K562 (cell line): Measurements from ENCODE around the gene BTG2. TPM values are rescaled to one million over a fixed set of nuclear protein-coding genes. Genes with fewer than 3 reads are reported as not detected.

ENCODE experiments used
- BCL6 ChIP-seq: fragments of 250-450 bp; sonication (Bioruptor Pico); IDR thresholded peaks from 2 replicates; pipeline ENCODE4 v1.4.0; 2020
- BRD9 ChIP-seq: fragments of 450-650 bp; IDR thresholded peaks from 2 replicates; pipeline ENCODE4 v1.6.1; 2018; ENCODE audit warnings: low read depth; ENCODE audit not compliant: partially characterized antibody
- DPF2 ChIP-seq: fragments of 450-650 bp; IDR thresholded peaks from 2 replicates; pipeline ENCODE4 v1.6.1; 2016
- EHMT2 ChIP-seq: fragments of 450-650 bp; IDR thresholded peaks from 2 replicates; pipeline ENCODE4 v1.6.1; 2018; ENCODE audit warnings: antibody characterized with exemption
- EP400 ChIP-seq: fragments of 450-650 bp; IDR thresholded peaks from 2 replicates; pipeline ENCODE4 v1.6.1; 2017; ENCODE audit warnings: antibody characterized with exemption, mild to moderate bottlenecking, moderate library complexity
- FUS ChIP-seq: fragments of 200-400 bp; formaldehyde crosslinking; optimal IDR thresholded peaks from 2 replicates; pipeline ENCODE3; 2017; ENCODE audit warnings: low read depth, low read length
- GTF2A2 ChIP-seq: IDR thresholded peaks from 2 replicates; pipeline ENCODE4 v1.6.1; 2016; ENCODE audit warnings: mild to moderate bottlenecking, missing genetic modification characterization, missing compliant biosample characterization
- MYNN ChIP-seq, 2 experiments: sonication (generic); formaldehyde crosslinking in 1 of 2; IDR thresholded peaks; 2 replicates each; pipeline versions ENCODE4 v1.5.0 to v1.6.1; 2016 to 2020; ENCODE audit warnings: antibody characterized with exemption in 1 of 2, missing genetic modification reagents in 1 of 2
- RAD51 ChIP-seq: fragments of 450-650 bp; IDR thresholded peaks from 2 replicates; pipeline ENCODE4 v1.7.1; 2016; ENCODE audit warnings: low read depth, mild to moderate bottlenecking, borderline replicate concordance
- RBM22 ChIP-seq: fragments of 200-400 bp; formaldehyde crosslinking; IDR thresholded peaks from 2 replicates; pipeline ENCODE4 v1.6.1; 2018; ENCODE audit warnings: low read length, low read depth; ENCODE audit not compliant: poor library complexity, severe bottlenecking
- SOX6 ChIP-seq: fragments of 450-650 bp; IDR thresholded peaks from 2 replicates; pipeline ENCODE4 v1.6.1; 2014; ENCODE audit warnings: mild to moderate bottlenecking
- SRSF1 ChIP-seq: fragments of 200-400 bp; formaldehyde crosslinking; IDR thresholded peaks from 2 replicates; pipeline ENCODE4 v1.6.1; 2017; ENCODE audit warnings: mild to moderate bottlenecking, low read depth, low read length, moderate library complexity
- SRSF7 ChIP-seq: fragments of 200-400 bp; formaldehyde crosslinking; optimal IDR thresholded peaks from 2 replicates; pipeline ENCODE3; 2017; ENCODE audit warnings: mild to moderate bottlenecking, low read depth, low read length
- TAL1 ChIP-seq: fragments of 450-650 bp; IDR thresholded peaks from 2 replicates; pipeline ENCODE4 v1.6.1; 2016; ENCODE audit warnings: mild to moderate bottlenecking
- TFAM ChIP-seq: fragments of 250-450 bp; sonication (Bioruptor Pico); conservative IDR thresholded peaks from 2 replicates; pipeline ENCODE4 v1.5.0; 2021; ENCODE audit warnings: mild to moderate bottlenecking, moderate library complexity
- ZBTB8A ChIP-seq: fragments of 450-650 bp; IDR thresholded peaks from 2 replicates; pipeline ENCODE4 v1.6.1; 2018; ENCODE audit warnings: mild to moderate bottlenecking, moderate library complexity; ENCODE audit not compliant: partially characterized antibody
- ZNF780A ChIP-seq: fragments of 250-450 bp; sonication (Bioruptor Pico); IDR thresholded peaks from 2 replicates; pipeline ENCODE4 v1.5.0; 2021; ENCODE audit warnings: mild to moderate bottlenecking
- ZNF830 ChIP-seq: fragments of 250-450 bp; sonication (Bioruptor Pico); IDR thresholded peaks from 2 replicates; pipeline ENCODE4 v1.5.0; 2021; ENCODE audit warnings: mild to moderate bottlenecking
- ZSCAN32 ChIP-seq: fragments of 450-650 bp; formaldehyde crosslinking; IDR thresholded peaks from 2 replicates; pipeline ENCODE4 v1.4.0; 2020; ENCODE audit warnings: mild to moderate bottlenecking, moderate library complexity
- polyA plus RNA-seq, 8 experiments: library from polyadenylated mRNA; depleted of rRNA in 4 of 8; stranded (reverse) in 5 of 8; unstranded in 3 of 8; fragments of >200 nt; fragmentation: Nextera tagmentation in 2 of 8; fragmentation: Illumina TruSeq in 1 of 8; extraction: Ambion mirVana in 2 of 8; extraction: Trizol in 1 of 8; gene quantifications; 2 replicates each; pipeline versions ENCODE4 v1.2.1 to v1.2.3, GENCODE V29; 2011 to 2014; ENCODE audit warnings: inconsistent platforms in 1 of 8, missing spikeins in 1 of 8
- total RNA-seq, 7 experiments: library from RNA; depleted of rRNA in 6 of 7; stranded (reverse); fragments of >200 nt in 6 of 7; fragmentation: Illumina TruSeq in 2 of 7; extraction: Trizol in 2 of 7; gene quantifications; 2 replicates each; pipeline versions ENCODE4 v1.2.1 to v1.2.3, GENCODE V29; 2011 to 2021; ENCODE audit warnings: low replicate concordance in 1 of 7
- TF ChIP-seq, protein P1 (sequence below): fragments of 450-650 bp; IDR thresholded peaks from 2 replicates; pipeline ENCODE4 v1.6.1; 2016; ENCODE audit warnings: mild to moderate bottlenecking
- TF ChIP-seq, protein P2 (sequence below): fragments of 250-450 bp; sonication (Bioruptor Pico); IDR thresholded peaks from 2 replicates; pipeline ENCODE4 v1.8.0; 2021; ENCODE audit warnings: borderline replicate concordance, mild to moderate bottlenecking, moderate library complexity; ENCODE audit not compliant: poor library complexity, severe bottlenecking
- TF ChIP-seq, protein P3 (sequence below): fragments of 450-650 bp; formaldehyde crosslinking; conservative IDR thresholded peaks from 2 replicates; pipeline ENCODE4 v1.4.0; 2022; ENCODE audit warnings: mild to moderate bottlenecking, missing genetic modification characterization

The BTG2 gene
- total and polyA plus RNA-seq, 9 of the 15 experiments (the other 6 are each of a cell fraction or from before 2014, with no cell fraction given), result 2.3 to 41.9 (median 8.7) TPM

DNA sequence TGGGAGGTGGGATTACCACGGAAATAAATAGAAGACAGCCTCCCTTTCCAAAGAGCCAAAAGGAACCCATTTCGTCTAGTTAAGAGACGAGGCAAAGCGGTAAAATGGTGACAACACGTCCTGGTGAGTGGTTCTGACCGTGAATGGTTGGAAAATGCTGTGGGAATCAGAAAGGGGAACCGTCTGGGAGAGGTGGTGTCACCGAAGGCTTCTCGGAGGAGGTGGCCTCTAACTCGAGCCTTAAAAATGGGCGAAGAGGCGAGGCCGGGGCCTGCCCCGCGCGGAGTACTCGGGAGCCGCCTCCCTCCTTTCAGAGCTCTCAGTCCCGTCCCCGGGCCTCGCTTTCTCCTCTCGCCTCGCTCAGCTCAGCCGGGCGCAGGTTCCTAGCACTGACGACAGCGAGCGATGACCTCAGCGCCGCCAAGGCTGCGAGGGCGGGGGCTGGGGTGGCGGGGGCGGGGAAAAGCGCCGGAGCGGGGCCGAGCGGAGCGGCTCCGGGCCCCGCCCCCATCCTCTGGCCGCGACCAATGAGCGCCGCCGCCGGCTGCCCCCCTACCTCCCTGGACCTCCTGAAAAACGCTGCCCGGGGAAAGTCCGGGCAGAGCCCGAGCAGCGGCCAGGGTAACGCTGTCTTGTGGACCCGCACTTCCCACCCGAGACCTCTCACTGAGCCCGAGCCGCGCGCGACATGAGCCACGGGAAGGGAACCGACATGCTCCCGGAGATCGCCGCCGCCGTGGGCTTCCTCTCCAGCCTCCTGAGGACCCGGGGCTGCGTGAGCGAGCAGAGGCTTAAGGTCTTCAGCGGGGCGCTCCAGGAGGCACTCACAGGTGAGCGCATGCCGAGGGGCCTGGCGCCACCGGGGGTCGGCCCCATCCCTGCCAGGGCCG, at the start of gene BTG2 (continued):
- TF ChIP-seq, protein P1, sequence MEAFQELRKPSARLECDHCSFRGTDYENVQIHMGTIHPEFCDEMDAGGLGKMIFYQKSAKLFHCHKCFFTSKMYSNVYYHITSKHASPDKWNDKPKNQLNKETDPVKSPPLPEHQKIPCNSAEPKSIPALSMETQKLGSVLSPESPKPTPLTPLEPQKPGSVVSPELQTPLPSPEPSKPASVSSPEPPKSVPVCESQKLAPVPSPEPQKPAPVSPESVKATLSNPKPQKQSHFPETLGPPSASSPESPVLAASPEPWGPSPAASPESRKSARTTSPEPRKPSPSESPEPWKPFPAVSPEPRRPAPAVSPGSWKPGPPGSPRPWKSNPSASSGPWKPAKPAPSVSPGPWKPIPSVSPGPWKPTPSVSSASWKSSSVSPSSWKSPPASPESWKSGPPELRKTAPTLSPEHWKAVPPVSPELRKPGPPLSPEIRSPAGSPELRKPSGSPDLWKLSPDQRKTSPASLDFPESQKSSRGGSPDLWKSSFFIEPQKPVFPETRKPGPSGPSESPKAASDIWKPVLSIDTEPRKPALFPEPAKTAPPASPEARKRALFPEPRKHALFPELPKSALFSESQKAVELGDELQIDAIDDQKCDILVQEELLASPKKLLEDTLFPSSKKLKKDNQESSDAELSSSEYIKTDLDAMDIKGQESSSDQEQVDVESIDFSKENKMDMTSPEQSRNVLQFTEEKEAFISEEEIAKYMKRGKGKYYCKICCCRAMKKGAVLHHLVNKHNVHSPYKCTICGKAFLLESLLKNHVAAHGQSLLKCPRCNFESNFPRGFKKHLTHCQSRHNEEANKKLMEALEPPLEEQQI, result no peak; the same call in 1 of the 2 replicates
- TF ChIP-seq EHMT2, result no peak; the same call in 1 of the 2 replicates
- no peak for TF ChIP-seq ZSCAN32 (CRISPR knock-in tag)
- TF ChIP-seq MYNN (IDR thresholded peaks at IDR 0.05), result peak; percentile 57; the same call in 1 of the 2 replicates
- no peak for TF ChIP-seq MYNN (CRISPR knock-in tag; IDR thresholded peaks at IDR 0.05)
- peak; percentile 59; the same call in 1 of the 2 replicates for TF ChIP-seq DPF2
- TF ChIP-seq SOX6, result peak; percentile 14; the same call in 1 of the 2 replicates
- TF ChIP-seq RBM22, result no peak
- TF ChIP-seq, protein P2, sequence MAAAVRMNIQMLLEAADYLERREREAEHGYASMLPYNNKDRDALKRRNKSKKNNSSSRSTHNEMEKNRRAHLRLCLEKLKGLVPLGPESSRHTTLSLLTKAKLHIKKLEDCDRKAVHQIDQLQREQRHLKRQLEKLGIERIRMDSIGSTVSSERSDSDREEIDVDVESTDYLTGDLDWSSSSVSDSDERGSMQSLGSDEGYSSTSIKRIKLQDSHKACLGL, result no peak
- no peak for TF ChIP-seq BCL6
- peak; percentile 38 for TF ChIP-seq EP400
- no peak for TF ChIP-seq FUS
- TF ChIP-seq, protein P3, sequence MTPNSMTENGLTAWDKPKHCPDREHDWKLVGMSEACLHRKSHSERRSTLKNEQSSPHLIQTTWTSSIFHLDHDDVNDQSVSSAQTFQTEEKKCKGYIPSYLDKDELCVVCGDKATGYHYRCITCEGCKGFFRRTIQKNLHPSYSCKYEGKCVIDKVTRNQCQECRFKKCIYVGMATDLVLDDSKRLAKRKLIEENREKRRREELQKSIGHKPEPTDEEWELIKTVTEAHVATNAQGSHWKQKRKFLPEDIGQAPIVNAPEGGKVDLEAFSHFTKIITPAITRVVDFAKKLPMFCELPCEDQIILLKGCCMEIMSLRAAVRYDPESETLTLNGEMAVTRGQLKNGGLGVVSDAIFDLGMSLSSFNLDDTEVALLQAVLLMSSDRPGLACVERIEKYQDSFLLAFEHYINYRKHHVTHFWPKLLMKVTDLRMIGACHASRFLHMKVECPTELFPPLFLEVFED, result 0 out of 2 replicates have a peak, but pooled peaks have one; percentile 49
- peak; percentile 80 for TF ChIP-seq GTF2A2 (tag)
- 0 out of 2 replicates have a peak, but pooled peaks have one; percentile 38 for TF ChIP-seq RAD51
- no peak for TF ChIP-seq ZBTB8A
- TF ChIP-seq ZNF830 (CRISPR knock-in tag), result 0 out of 2 replicates have a peak, but pooled peaks have one; percentile 4
- no peak for TF ChIP-seq TAL1
- TF ChIP-seq BRD9, result peak; percentile 65
- no peak for TF ChIP-seq SRSF7
- no peak for TF ChIP-seq ZNF780A (CRISPR knock-in tag)
- TF ChIP-seq TFAM (CRISPR knock-in tag), result no peak
- TF ChIP-seq SRSF1, result no peak
